ENCODE data around the gene TGFBI.

GRCh38 chr5:136023958-136024541 is 4.7 kb upstream of the TGFBI start:
- TF ChIP-seq CTCF (IDR thresholded peaks at IDR 0.05) (no peak), POLR2A (IDR thresholded peaks at IDR 0.05) (no peak)

Measured in adrenal gland (tissue), 5 donors.